ENCODE results near the gene CELSR2. TPM values are rescaled to one million over a fixed set of nuclear protein-coding genes. Genes with fewer than 3 reads are reported as not detected.
A peak's percentile ranks its signal among the peaks of the same experiment; 100 is the strongest.

The CELSR2 gene
- total and polyA plus RNA-seq, 2 experiments from 2014 or later: 11.2 to 35.1 TPM

DNA sequence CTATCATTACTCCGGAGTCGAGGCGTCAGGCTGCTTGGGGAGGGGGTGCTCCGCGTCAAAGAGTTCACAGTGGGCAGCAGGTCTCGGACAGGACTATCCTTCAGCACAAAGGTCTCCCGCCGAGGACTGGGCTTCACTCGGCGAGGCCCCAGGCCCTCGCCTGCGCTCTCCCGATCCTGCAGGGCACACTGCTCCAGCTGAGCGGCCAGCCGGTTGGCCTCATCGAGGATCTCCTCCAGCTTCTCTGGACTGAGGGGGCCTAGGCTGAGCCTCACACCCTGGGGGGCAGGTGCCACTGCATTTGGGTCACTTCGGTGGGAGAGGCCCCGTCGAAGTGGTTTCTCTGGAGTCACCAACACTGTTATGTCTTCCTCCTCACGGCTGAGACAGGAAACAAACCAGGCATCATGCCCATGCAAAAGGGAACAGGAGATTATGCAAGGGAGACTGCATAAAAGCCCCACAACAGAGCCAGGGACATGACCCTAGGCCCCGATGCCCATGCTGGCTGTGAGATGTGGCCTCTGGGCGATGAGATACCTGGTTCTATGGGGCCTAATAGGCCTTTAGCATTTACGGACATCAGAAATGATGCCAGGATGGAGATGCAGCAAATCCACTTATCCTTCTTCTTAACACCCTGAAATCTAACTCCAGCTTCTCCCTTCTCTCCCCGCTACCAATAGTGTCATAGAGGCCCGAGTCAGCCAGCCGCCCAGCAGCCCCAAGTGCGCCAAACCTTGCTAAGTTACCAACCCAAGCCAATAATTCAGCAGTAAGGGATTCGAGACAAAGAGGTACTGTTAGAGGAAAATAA is 32.5 kb downstream of the CELSR2 start (continued):
- TF ChIP-seq REST (IDR thresholded peaks at IDR 0.05; ENCODE audit: unreplicated experiment) (no peak), STAT1 (IDR thresholded peaks at IDR 0.05; ENCODE audit: unreplicated experiment) (no peak), EZH2phosphoT487 (IDR thresholded peaks at IDR 0.05; ENCODE audit: unreplicated experiment) (no peak), EZH2 (IDR thresholded peaks at IDR 0.05; ENCODE audit: low read depth, unreplicated experiment) (no peak), POLR2AphosphoS5 (IDR thresholded peaks at IDR 0.05; ENCODE audit: low read depth) (no peak), ZNF331 (CRISPR knock-in tag; IDR thresholded peaks at IDR 0.05; ENCODE audit: low read depth) (no peak), NANOG (IDR thresholded peaks at IDR 0.05; ENCODE audit: borderline replicate concordance) (no peak), ZNF114 (CRISPR knock-in tag; IDR thresholded peaks at IDR 0.05) (no peak), JUNB (IDR thresholded peaks at IDR 0.05; ENCODE audit: unreplicated experiment) (no peak)
- TF ChIP-seq, protein P1, sequence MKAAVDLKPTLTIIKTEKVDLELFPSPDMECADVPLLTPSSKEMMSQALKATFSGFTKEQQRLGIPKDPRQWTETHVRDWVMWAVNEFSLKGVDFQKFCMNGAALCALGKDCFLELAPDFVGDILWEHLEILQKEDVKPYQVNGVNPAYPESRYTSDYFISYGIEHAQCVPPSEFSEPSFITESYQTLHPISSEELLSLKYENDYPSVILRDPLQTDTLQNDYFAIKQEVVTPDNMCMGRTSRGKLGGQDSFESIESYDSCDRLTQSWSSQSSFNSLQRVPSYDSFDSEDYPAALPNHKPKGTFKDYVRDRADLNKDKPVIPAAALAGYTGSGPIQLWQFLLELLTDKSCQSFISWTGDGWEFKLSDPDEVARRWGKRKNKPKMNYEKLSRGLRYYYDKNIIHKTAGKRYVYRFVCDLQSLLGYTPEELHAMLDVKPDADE (IDR thresholded peaks at IDR 0.05): no peak

DNA sequence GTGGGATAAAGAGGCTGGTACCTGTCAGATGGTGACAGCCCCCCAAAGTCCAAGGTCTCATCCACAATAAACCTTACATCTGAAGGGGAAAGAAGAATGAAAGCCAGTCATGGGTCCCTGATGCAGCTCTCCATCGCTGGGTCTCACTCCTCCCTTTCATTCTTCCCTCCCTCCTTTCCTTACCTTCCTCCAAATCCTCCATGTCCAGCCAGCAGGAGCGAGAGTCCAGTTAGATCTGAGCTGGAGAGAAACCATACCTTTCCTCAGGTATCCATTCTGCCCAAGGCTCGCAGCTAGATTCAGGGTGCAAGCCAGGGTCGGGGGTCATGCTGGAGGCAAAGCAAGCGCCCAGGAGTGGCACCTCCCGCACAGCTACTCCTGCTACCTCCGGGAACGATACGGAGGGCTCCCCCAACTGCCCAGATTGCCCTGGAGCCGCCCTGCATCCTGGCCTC is 33.2 kb downstream of the CELSR2 start:
- H3K27me3 Mint-ChIP-seq (ENCODE audit: insufficient read depth, low read depth, poor library complexity): peaks cover 16% of the 10 kb centered on the region
- no peaks in the 10 kb centered on the region for H3K9me3 Mint-ChIP-seq
- peaks cover 26% of the 10 kb centered on the region for H3K79me2 ChIP-seq (replicated peaks; ENCODE audit: insufficient read depth)
- peak overlapping the region; percentile 99 for H3K4me2 ChIP-seq
- peaks cover 33% of the 10 kb centered on the region for H3K36me3 Mint-ChIP-seq (ENCODE audit: low read depth)
- DNase-seq (ENCODE audit: low spot score) (peak; percentile 66), ATAC-seq (peak; percentile 76)
- H3K27ac ChIP-seq (ENCODE audit: low read depth): peak overlapping the region; percentile 99
- peak overlapping the region; percentile 96 for H3K27ac Mint-ChIP-seq
- peaks cover 32% of the 10 kb centered on the region for H3K4me1 Mint-ChIP-seq
- H3K36me3 ChIP-seq (ENCODE audit: insufficient read depth): peaks cover 12% of the 10 kb centered on the region; the same call in 1 of the 2 replicates
- H3K4me3 ChIP-seq: peak overlapping the region; percentile 98
- H3K27me3 ChIP-seq (ENCODE audit: insufficient read depth): no peaks in the 10 kb centered on the region
- H3K4me1 ChIP-seq (ENCODE audit: insufficient read depth): peaks cover 29% of the 10 kb centered on the region
- H3K4me3 Mint-ChIP-seq: peak overlapping the region; percentile 99
- peaks cover 15% of the 10 kb centered on the region for H4K20me1 ChIP-seq (replicated peaks; ENCODE audit: insufficient read depth)
- H3K9me2 ChIP-seq (ENCODE audit: insufficient read depth): no peaks in the 10 kb centered on the region
- H2AFZ ChIP-seq: peak overlapping the region; percentile 95
- H3F3A ChIP-seq (replicated peaks; ENCODE audit: low read depth): peaks cover 21% of the 10 kb centered on the region
- TF ChIP-seq, protein P1 (IDR thresholded peaks at IDR 0.05): no peak
- no peak for TF ChIP-seq ZNF462 (CRISPR knock-in tag; IDR thresholded peaks at IDR 0.05)
